ENCODE measurements around the gene HMGCR.

The HMGCR gene

GRCh38 chr5:75389430-75389829 lies 52.4 kb downstream of the HMGCR start:
- no peak for DNase-seq

- DNase-seq, result no peak
Observed at GRCh38 chr5:75395277-75395676, 58.3 kb downstream of the HMGCR start.

DNA sequence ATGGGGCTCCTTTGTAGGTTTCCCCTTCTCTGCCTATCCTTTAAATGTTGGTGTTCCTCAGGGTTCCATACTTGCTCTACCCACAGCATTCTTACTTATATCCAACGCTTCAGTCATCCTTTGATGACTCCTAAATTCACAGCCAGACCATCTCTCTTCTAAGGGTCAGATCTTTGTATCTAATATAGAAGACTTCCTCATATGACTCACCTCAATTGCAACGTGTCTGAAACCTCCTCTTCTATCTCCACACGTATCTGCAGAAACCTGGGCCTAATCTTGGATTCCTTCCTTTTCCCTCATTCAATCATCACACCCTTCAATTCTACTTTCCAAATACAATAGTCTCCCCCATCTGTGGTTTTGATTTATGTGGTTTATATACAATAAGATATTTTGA lies 68.3 kb downstream of the HMGCR start:
- DNase-seq, result no peak
